ENCODE data around the gene OR13C5.
"Not testable (repeated sequence)": the region's sequence is repeated elsewhere in the genome, so short reads cannot be mapped to it uniquely, and the experiment has no call there.

Gene OR13C5

DNA sequence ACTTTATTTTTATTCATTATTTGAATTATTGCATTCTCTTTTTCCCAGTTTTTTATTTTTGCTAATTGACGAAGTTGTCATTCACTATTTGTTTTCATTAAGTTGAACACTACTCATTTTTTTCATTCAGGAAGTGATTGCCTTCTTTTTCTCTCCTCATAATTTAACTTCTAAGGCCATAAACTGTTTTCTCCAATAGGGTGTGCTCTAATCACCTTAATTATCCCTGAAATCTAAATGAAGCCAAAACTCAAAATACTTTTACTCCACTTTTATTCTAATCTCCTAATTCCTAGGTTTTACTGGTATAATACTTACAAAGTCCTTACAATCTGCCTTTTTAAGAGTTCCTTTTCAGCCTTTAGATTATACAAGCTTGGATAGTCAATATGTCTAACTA is 9.1 kb upstream of the OR13C5 start:
- no peaks in the 10 kb centered on the region for H3K4me1 ChIP-seq (ENCODE audit: low read length)
- no peaks in the 10 kb centered on the region for H3K9me3 ChIP-seq (replicated peaks; ENCODE audit: insufficient read depth, low read length)
- no peaks in the 10 kb centered on the region for H3K27me3 ChIP-seq (replicated peaks; ENCODE audit: insufficient read depth, low read length)
- H3K9ac ChIP-seq (ENCODE audit: low read length): no peak overlapping the region
- no peaks in the 10 kb centered on the region for H3K79me2 ChIP-seq (ENCODE audit: low read length)
- DNase-seq: peak; percentile 18
- H3F3A ChIP-seq (ENCODE audit: insufficient read depth, low read length): no peaks in the 10 kb centered on the region
- no peak overlapping the region for H2AFZ ChIP-seq (ENCODE audit: low read length)
- H3K4me3 ChIP-seq (ENCODE audit: low read length): no peak overlapping the region
- no peaks in the 10 kb centered on the region for H3K9me2 ChIP-seq (replicated peaks; ENCODE audit: insufficient read depth, low read length)
- H3K36me3 ChIP-seq (replicated peaks; ENCODE audit: insufficient read depth, low read length): no peaks in the 10 kb centered on the region
- TF ChIP-seq EZH2phosphoT487 (IDR thresholded peaks at IDR 0.05; ENCODE audit: low read length) (no peak), EZH2 (optimal IDR thresholded peaks at IDR 0.05; ENCODE audit: low read depth, low read length) (no peak)
- TF ChIP-seq, protein P1, sequence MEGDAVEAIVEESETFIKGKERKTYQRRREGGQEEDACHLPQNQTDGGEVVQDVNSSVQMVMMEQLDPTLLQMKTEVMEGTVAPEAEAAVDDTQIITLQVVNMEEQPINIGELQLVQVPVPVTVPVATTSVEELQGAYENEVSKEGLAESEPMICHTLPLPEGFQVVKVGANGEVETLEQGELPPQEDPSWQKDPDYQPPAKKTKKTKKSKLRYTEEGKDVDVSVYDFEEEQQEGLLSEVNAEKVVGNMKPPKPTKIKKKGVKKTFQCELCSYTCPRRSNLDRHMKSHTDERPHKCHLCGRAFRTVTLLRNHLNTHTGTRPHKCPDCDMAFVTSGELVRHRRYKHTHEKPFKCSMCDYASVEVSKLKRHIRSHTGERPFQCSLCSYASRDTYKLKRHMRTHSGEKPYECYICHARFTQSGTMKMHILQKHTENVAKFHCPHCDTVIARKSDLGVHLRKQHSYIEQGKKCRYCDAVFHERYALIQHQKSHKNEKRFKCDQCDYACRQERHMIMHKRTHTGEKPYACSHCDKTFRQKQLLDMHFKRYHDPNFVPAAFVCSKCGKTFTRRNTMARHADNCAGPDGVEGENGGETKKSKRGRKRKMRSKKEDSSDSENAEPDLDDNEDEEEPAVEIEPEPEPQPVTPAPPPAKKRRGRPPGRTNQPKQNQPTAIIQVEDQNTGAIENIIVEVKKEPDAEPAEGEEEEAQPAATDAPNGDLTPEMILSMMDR (IDR thresholded peaks at IDR 0.05; ENCODE audit: low read length): peak; percentile 33
- H3K27ac ChIP-seq (ENCODE audit: low read length): no peak overlapping the region
- H3K4me2 ChIP-seq (ENCODE audit: low read depth, low read length): no peak overlapping the region
- no peaks in the 10 kb centered on the region for H4K20me1 ChIP-seq (ENCODE audit: insufficient read depth, low read length)

DNA sequence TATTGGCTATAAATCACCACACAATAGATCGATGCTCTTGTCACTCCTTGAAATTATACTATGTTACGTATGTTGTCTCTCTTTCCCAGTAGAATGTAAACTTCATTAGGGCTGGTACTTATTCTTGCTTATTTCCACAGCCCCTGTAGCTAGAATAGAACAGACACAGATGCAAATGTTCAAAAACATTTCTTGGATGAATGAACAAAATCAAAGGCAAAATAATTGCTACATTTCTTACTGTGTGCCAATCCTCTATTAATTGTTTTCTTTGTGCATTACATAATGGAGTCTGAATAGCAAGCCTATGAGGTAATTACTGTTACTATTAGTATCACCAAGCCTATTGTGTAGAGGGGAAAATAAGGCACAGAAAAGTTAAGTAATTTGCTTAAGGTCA is 6.9 kb upstream of the OR13C5 start:
- Histone ChIP-seq H3K4me3 (ENCODE audit: low read length) (no peak overlapping the region), H3K27ac (ENCODE audit: low read length) (no peak overlapping the region), H3K79me2 (ENCODE audit: low read length) (no peaks in the 10 kb centered on the region), H4K20me1 (ENCODE audit: insufficient read depth, low read length) (no peaks in the 10 kb centered on the region), H2AFZ (ENCODE audit: low read length) (no peak overlapping the region), H3K27me3 (replicated peaks; ENCODE audit: insufficient read depth, low read length) (no peaks in the 10 kb centered on the region), H3K4me1 (ENCODE audit: low read length) (no peaks in the 10 kb centered on the region), H3K9me3 (replicated peaks; ENCODE audit: insufficient read depth, low read length) (no peaks in the 10 kb centered on the region), H3K36me3 (replicated peaks; ENCODE audit: insufficient read depth, low read length) (no peaks in the 10 kb centered on the region), H3K9me2 (replicated peaks; ENCODE audit: insufficient read depth, low read length) (no peaks in the 10 kb centered on the region), H3K4me2 (ENCODE audit: low read depth, low read length) (no peak overlapping the region), H3K9ac (ENCODE audit: low read length) (no peak overlapping the region), H3F3A (ENCODE audit: insufficient read depth, low read length) (no peaks in the 10 kb centered on the region)
- DNase-seq: no peak
- no peak for TF ChIP-seq EZH2phosphoT487 (IDR thresholded peaks at IDR 0.05; ENCODE audit: low read length)
- TF ChIP-seq, protein P1 (IDR thresholded peaks at IDR 0.05; ENCODE audit: low read length): no peak
- no peak for TF ChIP-seq EZH2 (optimal IDR thresholded peaks at IDR 0.05; ENCODE audit: low read depth, low read length)

DNA sequence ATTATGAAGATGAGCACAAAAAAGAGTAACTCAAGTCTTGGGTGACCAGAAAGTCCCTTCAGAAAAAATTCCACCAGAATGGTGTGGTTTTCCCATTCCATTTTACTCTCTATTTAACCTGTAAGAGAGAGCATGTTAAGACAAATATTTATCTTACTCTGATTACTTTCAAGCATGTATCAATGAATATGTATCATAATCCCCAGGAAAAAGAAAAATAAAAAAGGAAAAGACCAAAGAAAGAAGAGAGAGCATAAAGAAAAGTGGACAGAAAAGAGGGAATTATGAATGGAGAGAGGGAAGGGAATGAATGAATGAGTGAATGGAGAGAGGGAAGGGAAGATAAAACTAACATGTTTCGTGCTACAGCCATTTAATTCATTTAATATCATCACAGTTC is 6.3 kb upstream of the OR13C5 start, which contains the start of gene OR13C2:
TSS of gene OR13C2 (minus strand) at position 101 of the 400 bp plus-strand sequence. CDS start at position 101, 0 bp downstream.
- not testable (repeated sequence) for H3K4me2 ChIP-seq (ENCODE audit: low read depth, low read length); DNase-seq; H3K9me2 ChIP-seq (replicated peaks; ENCODE audit: insufficient read depth, low read length); H4K20me1 ChIP-seq (ENCODE audit: insufficient read depth, low read length); H3F3A ChIP-seq (ENCODE audit: insufficient read depth, low read length); H3K9me3 ChIP-seq (replicated peaks; ENCODE audit: insufficient read depth, low read length); H3K9ac ChIP-seq (ENCODE audit: low read length); H3K79me2 ChIP-seq (ENCODE audit: low read length); H3K36me3 ChIP-seq (replicated peaks; ENCODE audit: insufficient read depth, low read length); H2AFZ ChIP-seq (ENCODE audit: low read length); H3K27me3 ChIP-seq (replicated peaks; ENCODE audit: insufficient read depth, low read length); H3K4me3 ChIP-seq (ENCODE audit: low read length); H3K4me1 ChIP-seq (ENCODE audit: low read length); H3K27ac ChIP-seq (ENCODE audit: low read length)

DNA sequence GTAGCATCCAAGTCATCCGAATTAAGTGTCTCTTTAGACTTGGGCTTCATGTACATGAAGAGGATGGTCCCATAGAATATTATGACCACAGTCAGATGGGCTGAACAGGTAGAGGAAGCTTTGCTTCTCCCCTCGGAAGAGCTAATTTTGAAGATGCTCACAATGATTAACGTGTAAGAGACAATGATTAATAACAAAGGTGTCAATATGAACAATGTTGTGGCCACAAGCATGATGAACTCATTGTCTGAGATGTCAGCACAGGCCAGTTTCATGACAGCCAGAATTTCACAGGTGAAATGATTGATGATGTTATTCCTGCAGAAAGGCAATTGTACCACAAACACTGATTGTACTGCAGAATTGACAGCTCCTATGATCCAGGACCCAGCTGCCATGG is 5.6 kb upstream of the OR13C5 start:
- no peaks in the 10 kb centered on the region for H3K9me3 ChIP-seq (replicated peaks; ENCODE audit: insufficient read depth, low read length)
- no peaks in the 10 kb centered on the region for H4K20me1 ChIP-seq (ENCODE audit: insufficient read depth, low read length)
- H3K27ac ChIP-seq (ENCODE audit: low read length): no peak overlapping the region
- no peaks in the 10 kb centered on the region for H3K27me3 ChIP-seq (replicated peaks; ENCODE audit: insufficient read depth, low read length)
- H3K4me3 ChIP-seq (ENCODE audit: low read length): no peak overlapping the region
- H3K79me2 ChIP-seq (ENCODE audit: low read length): no peaks in the 10 kb centered on the region
- H3K9me2 ChIP-seq (replicated peaks; ENCODE audit: insufficient read depth, low read length): no peaks in the 10 kb centered on the region
- DNase-seq: no peak
- H3K9ac ChIP-seq (ENCODE audit: low read length): no peak overlapping the region
- H3K4me1 ChIP-seq (ENCODE audit: low read length): no peaks in the 10 kb centered on the region
- no peak for TF ChIP-seq EZH2phosphoT487 (IDR thresholded peaks at IDR 0.05; ENCODE audit: low read length)
- TF ChIP-seq EZH2 (optimal IDR thresholded peaks at IDR 0.05; ENCODE audit: low read depth, low read length): no peak
- TF ChIP-seq, protein P1 (IDR thresholded peaks at IDR 0.05; ENCODE audit: low read length): no peak
- H3K4me2 ChIP-seq (ENCODE audit: low read depth, low read length): no peak overlapping the region
- no peaks in the 10 kb centered on the region for H3F3A ChIP-seq (ENCODE audit: insufficient read depth, low read length)
- H2AFZ ChIP-seq (ENCODE audit: low read length): no peak overlapping the region
- no peaks in the 10 kb centered on the region for H3K36me3 ChIP-seq (replicated peaks; ENCODE audit: insufficient read depth, low read length)

DNA sequence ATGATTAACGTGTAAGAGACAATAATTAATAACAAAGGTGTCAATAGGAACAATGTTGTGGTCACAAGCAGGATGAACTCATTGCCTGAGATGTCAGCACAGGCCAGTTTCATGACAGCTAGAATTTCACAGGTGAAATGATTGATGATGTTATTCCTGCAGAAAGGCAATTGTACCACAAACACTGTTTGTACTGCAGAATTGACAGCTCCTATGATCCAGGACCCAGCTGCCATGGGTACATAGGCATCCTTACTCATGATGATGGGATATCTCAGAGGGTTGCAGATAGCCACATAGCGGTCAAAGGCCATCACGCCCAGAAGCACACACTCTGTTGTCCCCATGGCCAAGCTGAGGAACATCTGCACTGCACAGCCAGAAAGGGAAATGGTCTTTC is 464 bp downstream of the OR13C5 start:
- H3K4me1 ChIP-seq (ENCODE audit: low read length); H3K9me3 ChIP-seq (replicated peaks; ENCODE audit: insufficient read depth, low read length); H2AFZ ChIP-seq (ENCODE audit: low read length); H3K36me3 ChIP-seq (replicated peaks; ENCODE audit: insufficient read depth, low read length); H3K4me2 ChIP-seq (ENCODE audit: low read depth, low read length); H3K79me2 ChIP-seq (ENCODE audit: low read length); H3F3A ChIP-seq (ENCODE audit: insufficient read depth, low read length); H3K9ac ChIP-seq (ENCODE audit: low read length); H3K4me3 ChIP-seq (ENCODE audit: low read length); DNase-seq; H3K9me2 ChIP-seq (replicated peaks; ENCODE audit: insufficient read depth, low read length); H4K20me1 ChIP-seq (ENCODE audit: insufficient read depth, low read length); H3K27ac ChIP-seq (ENCODE audit: low read length); H3K27me3 ChIP-seq (replicated peaks; ENCODE audit: insufficient read depth, low read length): not testable (repeated sequence)
